Stimulated activated CD8-positive, alpha-beta memory T cell treated with anti-CD3 and anti-CD28 coated beads, Interleukin-12 subunit alpha, Interleukin-12 subunit beta, amount 100 ng/mL, for 4 hours (primary cell): ENCODE results near the gene CACNA1C.
"Not testable (repeated sequence)": the region's sequence is repeated elsewhere in the genome, so short reads cannot be mapped to it uniquely, and the experiment has no call there.

Experiments
- DNase-seq: peaks from one replicate; pipeline ENCODE4 v3.0.0-alpha.2; 2020; ENCODE audit warnings: low read depth

The CACNA1C gene

DNA sequence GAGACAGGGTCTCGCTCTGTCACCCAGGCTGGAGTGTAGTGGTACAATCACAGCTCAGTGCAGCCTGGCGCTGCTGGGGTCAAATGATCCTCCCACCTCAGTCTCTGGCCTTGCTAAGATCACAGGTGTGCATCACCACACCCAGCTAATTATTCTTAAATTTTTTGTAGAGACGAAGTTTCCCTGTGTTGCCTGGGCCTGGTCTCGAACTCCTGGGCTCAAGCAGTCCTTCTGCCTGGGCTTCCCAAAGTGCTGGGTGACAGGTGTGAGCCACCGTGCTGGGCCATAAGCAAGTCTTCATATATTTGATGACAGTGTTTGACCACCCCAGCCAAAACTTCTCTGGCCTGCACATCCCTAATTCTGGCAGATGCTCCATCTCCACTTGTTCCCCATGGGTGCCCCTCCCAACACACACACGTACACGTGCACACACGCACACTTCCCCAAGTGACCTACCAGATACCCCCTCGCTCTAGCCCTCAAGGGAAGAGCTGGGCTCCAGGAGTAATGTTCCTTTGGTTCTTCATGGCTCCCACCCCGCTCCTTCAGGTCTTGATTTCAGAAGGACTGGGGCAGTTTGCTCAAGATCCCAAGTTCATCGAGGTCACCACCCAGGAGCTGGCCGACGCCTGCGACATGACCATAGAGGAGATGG is 637.7 kb downstream of the CACNA1C start:
- no peak for DNase-seq

DNA sequence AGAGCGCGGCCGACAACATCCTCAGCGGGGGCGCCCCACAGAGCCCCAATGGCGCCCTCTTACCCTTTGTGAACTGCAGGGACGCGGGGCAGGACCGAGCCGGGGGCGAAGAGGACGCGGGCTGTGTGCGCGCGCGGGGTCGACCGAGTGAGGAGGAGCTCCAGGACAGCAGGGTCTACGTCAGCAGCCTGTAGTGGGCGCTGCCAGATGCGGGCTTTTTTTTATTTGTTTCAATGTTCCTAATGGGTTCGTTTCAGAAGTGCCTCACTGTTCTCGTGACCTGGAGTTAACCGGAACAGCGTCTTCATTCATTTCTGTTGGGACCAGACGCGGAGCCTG is 638.2 kb downstream of the CACNA1C start:
- DNase-seq, result peak; percentile 42

DNA sequence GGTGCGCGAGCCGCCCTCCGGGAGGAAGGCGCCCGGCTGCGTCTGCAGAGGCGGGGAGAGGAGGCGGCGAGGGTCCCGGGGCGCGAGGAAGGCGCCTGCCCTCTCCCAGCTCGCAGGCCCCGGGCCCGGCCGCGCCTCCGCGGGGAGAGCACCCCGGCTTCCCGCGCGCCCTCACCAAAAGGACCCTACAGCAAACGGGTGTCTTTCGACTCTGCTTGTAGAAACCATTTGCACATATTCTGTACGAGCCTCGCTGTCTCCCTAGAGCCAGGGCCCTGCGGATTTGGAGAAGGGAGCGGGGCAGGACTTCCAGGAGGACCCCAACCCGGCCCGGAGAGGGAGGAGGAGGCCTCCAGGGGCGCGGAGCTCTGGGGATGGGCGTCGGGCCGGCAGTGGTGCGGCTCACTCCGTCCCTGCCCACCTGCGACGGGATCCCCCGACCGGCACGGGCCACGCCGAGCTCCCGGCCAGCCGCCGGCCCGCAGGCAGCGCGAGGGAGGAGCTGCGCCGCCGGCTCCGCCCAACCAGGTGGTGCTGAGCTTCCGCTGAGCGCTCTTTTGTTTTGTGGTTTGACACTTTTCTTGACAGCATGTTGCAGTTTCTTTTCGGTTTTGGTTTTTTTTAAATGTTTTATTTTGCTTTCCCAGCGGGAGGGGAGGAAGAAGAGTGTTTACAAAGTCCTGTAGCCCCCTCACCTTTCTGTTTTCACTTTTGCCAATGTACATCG is 638.7 kb downstream of the CACNA1C start:
- DNase-seq, result peak; percentile 38

DNA sequence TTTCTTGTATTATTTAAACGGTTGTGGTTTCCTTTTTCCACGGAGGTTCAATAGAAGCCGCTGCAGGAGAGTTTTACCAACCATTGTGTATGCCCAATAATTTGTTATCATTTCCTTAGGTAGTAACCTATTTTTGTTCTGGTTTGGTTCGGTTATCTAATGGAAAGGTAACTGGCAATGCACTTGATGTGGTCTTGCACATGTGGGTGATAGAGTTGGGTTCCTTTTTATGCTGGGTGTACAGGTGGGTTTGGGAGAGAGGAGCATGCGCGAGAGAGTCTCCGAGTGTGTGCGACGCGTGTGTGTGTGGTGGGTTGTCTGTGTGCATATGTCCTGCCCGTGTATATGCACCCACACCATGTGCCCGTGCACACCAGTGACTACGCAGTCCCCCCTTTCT is 639.3 kb downstream of the CACNA1C start:
- DNase-seq, result no peak

DNA sequence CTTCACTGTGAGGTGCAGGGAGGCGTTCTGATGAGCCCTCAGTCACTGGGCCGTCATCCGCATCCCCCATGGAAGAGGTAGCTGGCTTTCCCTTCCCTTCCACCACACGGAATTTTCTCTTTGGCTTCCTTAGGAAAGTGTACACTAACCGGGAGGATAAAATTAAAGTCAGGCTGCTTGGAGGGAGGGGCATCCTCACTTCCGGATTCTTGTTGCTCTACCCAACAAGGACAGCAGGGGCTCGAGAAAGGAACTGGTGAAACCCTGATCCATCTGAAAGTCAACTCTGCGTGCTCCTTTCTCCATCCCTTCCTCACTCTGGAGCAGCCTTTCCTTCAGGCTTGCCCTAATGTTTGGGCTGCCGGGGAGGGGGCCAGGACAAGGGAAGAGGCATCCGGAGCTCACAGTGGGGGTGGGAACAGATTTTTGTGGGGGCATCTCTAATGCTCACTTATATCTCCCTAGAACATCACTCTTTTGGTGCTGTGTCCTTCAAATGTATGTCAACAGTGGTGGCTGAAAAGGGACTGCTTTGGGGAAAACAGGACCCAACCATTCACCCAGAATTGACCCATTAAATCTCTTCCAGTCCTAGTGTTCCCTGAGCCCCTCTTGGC is 640.6 kb downstream of the CACNA1C start:
- no peak for DNase-seq

DNA sequence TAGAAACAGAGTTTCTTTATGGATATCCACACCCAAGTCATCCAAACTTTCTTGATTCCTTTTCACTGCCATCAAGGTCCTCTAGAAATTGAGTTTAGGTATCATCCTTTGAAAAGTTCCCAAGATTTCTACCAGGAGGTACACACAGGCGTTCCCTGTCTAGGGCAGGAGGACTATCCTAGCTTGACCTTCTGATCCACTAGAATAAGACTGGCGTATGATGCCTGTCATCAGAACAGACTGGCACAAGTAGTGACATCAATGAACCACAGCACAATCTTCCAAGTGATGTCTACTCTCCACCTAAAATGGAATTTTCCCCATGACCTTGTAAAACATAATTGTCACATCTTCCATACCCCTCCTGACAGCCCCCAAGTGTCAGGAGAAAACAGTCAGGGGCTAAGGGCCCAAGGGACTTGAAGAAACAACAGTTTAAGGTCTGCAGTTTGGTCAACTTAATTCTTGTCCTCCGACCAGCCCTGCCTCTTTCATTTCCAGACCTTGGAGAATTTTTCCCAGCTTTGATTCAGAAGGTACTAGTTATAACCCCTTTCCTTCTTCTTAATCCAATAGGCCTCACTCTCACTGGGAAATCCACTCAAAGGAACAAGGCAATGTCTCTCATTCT is 641.3 kb downstream of the CACNA1C start:
- DNase-seq, result no peak

DNA sequence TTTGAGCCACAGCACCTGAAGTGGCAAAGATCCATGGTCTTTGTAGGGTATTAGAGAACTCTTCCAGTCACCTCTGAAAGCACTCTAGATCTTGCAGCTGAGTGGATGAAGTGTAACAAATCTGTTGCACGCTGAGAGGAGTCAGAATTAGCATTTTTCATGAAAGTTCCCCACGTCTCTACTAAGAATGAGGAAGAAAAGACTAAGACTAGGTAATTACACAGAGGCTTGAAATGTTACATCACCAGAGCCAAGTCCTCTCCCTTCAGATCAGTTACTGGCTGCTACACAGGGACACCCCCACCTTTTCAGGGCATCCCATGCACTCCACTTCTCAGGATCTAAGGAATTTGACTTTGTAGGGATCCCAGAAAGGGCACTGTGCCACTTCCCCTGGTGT is 643.3 kb downstream of the CACNA1C start:
- DNase-seq, result no peak

DNA sequence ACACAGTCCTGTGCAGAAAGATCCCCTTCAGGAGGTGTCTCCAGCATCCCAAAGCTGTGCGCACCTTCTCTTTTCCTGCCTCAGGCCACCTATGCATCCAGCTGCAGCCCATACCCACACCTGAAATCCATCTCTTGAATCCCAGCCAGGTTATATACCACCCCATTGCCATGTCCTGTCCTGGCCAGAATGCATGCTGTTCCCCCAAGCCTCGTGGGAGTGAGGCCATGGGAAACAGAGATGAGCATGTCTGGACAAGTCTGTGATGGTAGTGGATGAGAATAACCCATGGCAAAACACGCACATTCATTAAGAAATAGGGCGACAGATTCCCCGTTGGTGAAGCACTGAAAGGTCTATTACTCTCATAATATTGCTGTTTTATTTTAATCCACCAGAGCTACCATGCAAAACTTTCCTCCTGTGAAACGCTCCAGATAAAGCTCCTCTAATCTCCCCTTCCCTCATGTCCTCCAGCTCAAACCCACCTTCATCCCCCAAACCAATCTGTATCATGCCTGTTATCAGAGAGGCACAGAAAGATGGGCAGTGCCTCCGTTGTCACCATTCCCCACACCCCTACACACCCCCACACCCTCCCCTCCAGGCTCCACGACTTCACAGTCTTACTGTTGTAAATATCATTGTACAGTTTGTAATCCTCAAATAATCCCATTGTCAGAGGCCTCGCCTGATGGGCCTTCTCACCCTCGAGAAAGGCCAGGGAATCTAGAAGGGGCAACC is 644.4 kb downstream of the CACNA1C start:
- DNase-seq, result no peak

DNA sequence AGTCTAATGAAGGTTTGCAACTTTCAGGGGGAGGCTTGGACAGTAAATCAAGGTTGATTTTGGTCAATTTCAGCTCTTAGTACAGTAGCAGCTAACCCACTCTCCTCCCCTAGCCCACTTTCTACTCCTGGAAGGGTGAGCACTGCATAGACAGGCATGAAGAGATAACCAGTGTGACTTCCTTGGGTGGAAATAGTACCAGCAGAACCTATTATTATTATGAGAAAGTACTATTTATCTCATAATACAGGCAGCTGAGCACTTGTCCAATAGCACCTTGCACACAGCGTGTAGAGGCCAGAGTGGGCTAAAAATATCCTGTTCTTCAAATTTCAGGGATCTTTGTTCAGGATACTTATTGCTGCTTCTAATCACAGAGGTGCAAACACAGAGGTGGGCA is 645.8 kb downstream of the CACNA1C start:
- no peak for DNase-seq

DNA sequence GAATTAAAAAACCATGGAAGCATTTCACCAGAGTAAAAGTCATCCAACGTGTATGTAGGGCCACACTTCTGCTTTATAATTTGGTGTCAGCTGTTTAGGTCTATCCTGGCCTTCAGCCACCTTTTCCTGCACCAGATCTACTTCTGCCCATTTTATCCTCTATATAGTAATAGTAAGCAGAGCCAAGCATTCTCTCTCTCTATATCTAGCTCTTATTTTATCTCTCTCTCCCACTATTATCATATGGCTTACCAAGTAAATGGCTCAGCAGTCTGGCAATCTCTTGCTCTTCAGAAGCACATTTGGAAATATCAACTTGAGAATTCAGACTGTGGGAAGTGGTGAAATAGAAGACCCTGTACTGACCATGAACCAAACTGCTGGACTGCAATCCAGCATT is 657.9 kb downstream of the CACNA1C start:
- no peak for DNase-seq

DNA sequence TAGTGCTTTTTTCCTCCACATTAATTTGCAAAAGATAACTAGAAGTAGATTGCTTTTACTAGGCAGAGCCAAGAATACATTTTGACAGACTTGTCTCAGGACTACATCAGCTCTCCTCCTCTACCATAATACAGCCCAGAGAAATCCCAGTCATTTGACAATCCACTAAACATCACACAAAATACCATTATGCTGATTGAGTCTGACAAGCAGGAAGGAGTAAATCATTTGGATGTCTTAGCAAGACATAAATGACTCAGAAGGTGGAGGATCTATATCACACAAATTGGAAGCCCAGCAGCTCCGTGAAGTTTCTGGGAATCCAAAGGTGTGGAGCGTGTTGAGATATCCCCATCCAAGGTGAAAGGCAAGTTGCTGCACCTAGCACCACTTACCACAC is 666.6 kb downstream of the CACNA1C start:
- DNase-seq, result no peak

DNA sequence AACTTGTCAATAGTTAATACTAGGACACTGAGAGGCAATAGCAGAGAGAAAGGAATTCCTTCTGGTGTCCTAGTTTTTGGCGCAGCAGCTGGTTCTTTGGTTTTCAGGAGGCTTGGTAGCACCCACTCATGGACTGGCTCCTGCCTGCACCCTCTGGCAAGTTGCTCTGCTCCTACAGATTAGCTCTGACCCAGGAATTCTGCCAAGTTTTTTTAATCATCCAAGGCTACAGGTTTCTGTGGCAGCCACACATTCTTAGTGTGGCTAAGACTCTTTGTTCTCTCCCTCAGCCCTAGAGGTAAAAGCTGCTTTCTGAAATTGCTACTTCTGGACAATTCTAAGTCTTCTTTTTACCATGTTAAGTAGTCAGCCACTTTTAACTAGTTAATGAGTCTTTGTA is 670.0 kb downstream of the CACNA1C start:
- DNase-seq, result no peak

DNA sequence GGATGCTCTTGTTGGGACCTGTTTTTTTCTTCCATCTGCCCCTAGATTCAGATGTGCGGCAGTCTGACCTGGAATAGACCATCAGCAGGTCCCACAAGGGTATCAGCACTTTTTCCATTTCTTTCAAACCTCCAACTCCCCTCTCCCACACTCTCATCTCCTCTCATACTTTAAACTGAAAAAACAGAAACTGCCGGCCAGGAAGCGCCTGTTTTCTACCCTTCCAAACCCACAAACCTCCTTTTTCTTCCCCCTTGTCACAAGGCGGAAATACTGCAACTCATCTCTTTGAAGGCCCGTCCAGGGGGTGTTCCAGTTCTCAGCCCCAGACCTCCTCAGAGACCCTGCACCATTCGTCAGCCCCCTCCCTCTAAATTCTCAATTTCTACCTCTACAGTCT is 679.5 kb downstream of the CACNA1C start:
- DNase-seq, result no peak

DNA sequence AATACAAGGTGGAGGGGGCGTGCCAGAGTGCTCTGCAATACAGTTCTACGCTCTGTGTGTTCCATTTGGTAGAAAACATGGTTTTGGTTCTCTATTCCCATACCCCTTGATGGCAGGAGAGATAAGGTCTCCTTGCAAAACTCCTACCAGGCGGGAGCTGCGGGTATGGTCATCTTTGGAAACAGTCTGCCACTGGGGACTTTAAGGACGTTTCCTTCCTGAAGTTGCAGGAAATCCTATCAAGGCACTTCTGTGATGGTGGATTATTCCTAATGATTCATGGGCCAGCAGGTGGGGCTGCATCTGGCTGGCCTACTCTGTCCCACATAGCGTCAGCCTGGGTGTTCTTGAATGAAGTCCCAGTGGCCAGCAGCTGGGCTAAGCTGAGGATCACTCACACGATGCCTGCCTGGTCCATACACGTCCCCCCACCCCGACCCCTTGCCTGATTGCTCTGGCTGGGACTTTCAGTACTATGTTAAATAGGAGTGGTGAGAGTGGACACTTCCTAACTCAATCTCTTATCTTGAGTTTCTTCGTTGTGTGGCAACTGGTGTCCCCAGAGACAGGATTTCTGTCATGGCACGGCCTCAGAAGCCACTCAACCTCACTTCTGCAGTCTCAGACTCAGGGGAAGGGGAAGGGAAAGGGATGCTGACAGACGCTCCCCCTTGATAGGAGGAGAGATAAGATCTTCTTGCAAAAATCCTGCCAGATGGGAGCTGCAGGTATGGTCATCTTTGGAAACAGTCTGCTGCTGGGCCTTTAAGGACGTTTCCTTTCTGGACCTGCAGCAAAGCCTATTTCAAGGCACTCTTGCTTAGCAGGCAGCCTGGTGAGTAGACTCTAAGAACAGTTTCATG is 680.9 kb downstream of the CACNA1C start:
- no peak for DNase-seq

DNA sequence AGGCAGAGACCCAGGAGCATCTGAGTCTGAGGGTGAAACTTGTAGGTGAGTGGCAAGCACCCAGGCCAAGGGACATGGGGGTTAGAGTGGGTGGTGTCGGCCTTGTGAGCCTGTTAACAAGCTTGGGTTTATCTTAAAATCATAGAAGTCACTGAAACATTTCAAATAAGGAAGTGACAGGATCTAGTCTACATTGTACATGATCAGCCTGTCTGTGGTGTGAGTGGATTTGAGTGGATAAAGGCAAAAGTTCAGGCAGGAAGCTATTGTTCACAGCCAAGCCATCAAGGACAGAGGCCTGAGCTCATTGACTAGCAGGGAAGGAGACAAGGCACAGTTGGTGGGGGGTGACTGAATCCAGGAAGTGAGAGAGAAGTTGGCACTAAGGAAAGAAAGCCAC is 682.6 kb downstream of the CACNA1C start:
- DNase-seq, result no peak

DNA sequence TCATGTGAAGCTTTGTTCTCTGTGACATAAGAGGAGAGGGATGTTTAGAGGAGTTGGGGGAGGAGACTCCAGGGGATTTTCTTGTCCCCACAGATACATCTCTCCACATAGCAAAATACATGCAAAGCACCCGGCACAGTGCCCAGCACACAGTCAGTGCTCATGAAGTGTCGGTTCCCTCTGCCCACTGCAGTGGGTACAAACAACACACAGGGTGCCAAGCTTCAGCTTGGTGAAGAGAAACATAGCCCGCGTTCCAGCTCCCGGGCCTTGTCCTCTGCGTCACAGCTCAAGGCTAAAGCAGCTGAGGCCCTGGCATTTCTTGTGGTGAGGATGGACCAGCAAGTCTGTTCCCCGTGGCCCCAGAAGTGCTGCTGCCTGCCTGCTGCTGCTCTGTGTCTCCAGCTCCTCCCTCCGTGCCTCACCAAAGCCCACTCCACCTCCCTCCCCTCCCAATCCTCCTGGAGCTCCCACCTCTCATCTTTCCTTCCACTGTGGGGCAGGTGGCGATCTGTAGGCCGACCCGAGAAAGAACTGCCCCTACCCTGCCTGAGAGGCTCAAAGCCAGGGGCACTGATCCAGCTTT is 685.0 kb downstream of the CACNA1C start:
- DNase-seq, result no peak

DNA sequence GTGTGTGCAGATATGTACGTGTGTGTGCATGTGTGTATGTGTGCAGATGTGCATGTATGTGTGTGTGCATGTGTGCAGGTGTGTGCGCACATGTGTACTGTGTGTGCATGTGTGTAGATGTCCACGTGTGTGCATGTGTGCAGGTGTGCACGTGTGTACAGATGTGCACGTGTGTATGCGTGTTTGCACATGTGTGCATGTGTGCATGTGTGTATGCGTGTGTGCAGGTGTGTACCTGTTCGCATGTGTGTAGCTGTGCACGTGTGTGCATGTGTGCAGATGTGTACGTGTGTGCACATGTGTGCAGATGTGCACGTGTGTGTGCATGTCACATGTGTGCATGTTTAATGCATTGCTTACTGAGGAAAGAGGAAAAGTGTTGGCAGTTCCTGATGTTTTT is 686.3 kb downstream of the CACNA1C start:
- no peak for DNase-seq

DNA sequence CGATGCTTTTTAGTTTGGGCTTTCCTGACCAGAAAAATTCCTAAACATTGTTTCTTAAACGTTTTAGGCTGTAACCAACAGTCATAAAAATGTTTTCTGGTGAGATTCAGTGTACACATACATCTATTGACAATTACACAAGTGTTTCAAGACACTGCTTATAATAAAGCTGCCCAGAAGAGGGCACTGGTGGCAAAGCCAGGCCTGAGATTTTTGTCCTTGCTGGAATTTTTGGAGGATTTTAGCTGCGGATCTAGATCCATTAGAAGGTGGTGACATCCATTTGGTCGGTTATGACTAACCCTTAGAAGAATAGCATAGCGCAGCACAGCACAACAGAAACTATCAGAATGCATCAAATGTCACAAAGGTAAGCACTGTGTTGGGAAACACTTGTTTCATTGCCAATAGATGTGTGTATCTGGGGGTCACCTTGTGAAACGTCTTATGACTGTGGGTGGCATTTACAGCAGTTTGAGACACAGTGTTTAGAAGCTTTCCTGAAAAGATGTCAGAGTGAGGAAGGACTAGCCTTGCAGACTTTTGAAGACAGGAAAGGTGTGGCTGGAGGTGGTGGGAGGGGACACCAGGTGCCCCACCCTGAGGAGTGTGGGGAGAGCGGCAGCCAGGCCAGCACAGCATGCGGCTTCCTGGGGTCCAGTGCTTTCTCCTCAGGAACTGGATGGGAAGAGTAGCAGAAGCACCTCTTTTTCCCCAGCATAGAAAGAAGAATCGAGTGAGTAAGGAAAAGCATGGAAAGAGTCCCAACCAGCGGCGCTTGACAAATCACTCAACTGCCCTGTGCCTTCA is 687.2 kb downstream of the CACNA1C start:
- DNase-seq, result no peak

DNA sequence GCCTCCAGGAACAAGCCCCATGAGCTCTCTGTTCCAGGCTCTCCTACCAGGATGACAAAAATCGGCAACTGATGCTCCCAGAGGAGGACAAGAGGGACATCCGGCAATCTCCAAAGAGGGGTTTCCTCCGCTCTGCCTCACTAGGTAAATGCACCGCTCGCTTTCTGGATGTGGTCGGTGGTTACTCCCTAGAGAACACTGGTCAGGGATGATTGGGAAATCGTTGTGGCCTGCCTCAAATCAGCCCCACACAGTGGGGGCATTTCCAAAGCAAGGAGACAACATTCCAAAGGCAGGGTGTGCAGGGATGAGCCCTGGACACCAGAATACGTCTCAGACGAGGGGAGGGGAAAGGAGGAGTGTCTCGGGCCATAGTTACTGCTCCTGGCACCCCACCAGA is 689.2 kb downstream of the CACNA1C start:
- not testable (repeated sequence) for DNase-seq

DNA sequence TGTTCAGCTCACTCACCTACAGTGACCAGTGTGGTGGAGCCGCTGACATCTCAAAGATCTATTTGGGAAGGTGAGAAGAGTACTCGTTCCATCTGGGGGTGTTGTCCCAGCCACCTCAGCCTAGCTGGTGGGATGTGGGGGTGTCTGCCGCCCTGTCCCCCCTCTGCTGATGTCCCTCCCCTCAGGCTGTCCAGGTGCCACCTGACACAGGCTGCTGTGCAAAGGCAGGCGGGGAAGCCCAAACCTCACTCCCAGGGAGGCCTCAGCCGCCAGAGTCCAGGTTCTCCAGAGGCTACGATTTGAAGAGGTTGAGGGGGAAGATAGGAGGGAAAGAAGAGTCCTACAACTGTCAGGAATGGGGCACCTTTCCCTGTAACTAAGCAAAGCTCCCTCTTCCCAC is 690.7 kb downstream of the CACNA1C start:
- no peak for DNase-seq
